HG02588 (cell line): ENCODE measurements around the gene PTPRT.

Experiments
- ATAC-seq: cut with Tn5 transposase; IDR thresholded peaks from one replicate; pipeline ENCODE4 v1.9.1; 2021; ENCODE audit warnings: mild to moderate bottlenecking, moderate library complexity; ENCODE audit not compliant: unreplicated experiment

Gene PTPRT

GRCh38 chr20:42846784-42847490 lies 342.8 kb downstream of the PTPRT start:
- ATAC-seq, result no peak

GRCh38 chr20:42844751-42845150 lies 345.0 kb downstream of the PTPRT start:
- ATAC-seq, result no peak

GRCh38 chr20:42837456-42837855 lies 352.2 kb downstream of the PTPRT start:
- no peak for ATAC-seq

GRCh38 chr20:42836339-42836738 lies 353.4 kb downstream of the PTPRT start:
- ATAC-seq, result no peak

GRCh38 chr20:42807876-42808275 lies 381.8 kb downstream of the PTPRT start:
- no peak for ATAC-seq

GRCh38 chr20:42795111-42795695 lies 394.5 kb downstream of the PTPRT start:
- ATAC-seq, result no peak

GRCh38 chr20:42792052-42792451 lies 397.7 kb downstream of the PTPRT start:
- no peak for ATAC-seq

GRCh38 chr20:42790111-42790510 lies 399.6 kb downstream of the PTPRT start:
- no peak for ATAC-seq

- no peak for ATAC-seq
Observed at GRCh38 chr20:42788707-42789106, 401.0 kb downstream of the PTPRT start.

GRCh38 chr20:42785041-42785440 lies 404.7 kb downstream of the PTPRT start:
- no peak for ATAC-seq

GRCh38 chr20:42779216-42779615 lies 410.5 kb downstream of the PTPRT start:
- ATAC-seq, result no peak

GRCh38 chr20:42775866-42776265 lies 413.8 kb downstream of the PTPRT start:
- no peak for ATAC-seq

- no peak for ATAC-seq
Observed at GRCh38 chr20:42775037-42775436, 414.7 kb downstream of the PTPRT start.

- ATAC-seq, result no peak
Observed at GRCh38 chr20:42763015-42763414, 426.7 kb downstream of the PTPRT start.

GRCh38 chr20:42756991-42757390 lies 432.7 kb downstream of the PTPRT start:
- no peak for ATAC-seq

GRCh38 chr20:42754706-42755105 lies 435.0 kb downstream of the PTPRT start:
- no peak for ATAC-seq

- no peak for ATAC-seq
Observed at GRCh38 chr20:42752620-42753019, 437.1 kb downstream of the PTPRT start.

- ATAC-seq, result no peak
Observed at GRCh38 chr20:42749556-42749955, 440.1 kb downstream of the PTPRT start.

GRCh38 chr20:42747765-42748411 lies 441.8 kb downstream of the PTPRT start:
- no peak for ATAC-seq

- ATAC-seq, result no peak
Observed at GRCh38 chr20:42744756-42745465, 444.8 kb downstream of the PTPRT start.

GRCh38 chr20:42742926-42743325 lies 446.8 kb downstream of the PTPRT start:
- ATAC-seq, result no peak

GRCh38 chr20:42741906-42742305 lies 447.8 kb downstream of the PTPRT start:
- no peak for ATAC-seq
